NCI-H2081 (cell line): ENCODE data around the gene ATXN1.

Experiments used
- DNase-seq, 2 experiments: peaks; one replicate each; lab custom pipeline; 2025; lab: John Stamatoyannopoulos, UW

Gene ATXN1

DNA sequence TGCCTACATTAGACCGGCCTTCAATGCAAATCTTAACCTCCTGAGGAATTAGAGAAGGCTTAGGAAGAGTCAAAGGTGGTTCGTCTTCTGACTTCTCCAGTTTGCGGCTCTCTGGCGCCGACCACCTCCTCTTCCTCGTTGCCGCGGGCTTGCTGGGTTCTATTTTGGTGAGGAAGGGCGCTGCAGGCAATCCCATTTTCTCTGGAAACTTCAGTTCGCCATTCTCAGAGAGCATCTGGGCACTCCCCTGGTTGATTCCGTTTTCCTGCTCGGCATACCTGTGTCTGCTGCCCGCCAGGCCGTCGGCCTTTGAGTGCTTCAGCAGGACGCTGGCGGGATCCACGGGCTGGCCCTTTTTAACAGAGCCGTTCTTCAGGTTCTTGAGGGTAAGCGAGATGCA lies 454.9 kb downstream of the ATXN1 start:
- no peak for DNase-seq

DNA sequence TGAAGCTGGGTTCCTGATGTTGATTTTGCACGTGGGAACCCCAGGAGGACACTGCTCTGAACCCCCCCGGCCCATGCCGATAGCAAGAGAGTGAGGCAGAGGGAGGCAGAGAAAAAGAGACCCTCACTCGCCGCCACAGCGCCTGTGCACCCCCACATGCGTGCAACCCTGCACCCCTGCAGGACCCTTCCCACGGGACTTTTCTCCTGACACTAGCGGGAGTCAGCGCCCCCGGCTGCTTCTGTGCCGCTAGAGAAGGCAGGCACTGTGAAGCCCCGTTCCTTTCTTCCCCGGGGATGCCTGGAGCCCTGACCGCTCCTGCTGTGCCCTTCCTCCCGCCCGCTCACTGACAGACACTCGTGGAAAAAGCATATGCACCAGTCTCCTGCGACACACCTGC lies 455.5 kb downstream of the ATXN1 start:
- no peak for DNase-seq

DNA sequence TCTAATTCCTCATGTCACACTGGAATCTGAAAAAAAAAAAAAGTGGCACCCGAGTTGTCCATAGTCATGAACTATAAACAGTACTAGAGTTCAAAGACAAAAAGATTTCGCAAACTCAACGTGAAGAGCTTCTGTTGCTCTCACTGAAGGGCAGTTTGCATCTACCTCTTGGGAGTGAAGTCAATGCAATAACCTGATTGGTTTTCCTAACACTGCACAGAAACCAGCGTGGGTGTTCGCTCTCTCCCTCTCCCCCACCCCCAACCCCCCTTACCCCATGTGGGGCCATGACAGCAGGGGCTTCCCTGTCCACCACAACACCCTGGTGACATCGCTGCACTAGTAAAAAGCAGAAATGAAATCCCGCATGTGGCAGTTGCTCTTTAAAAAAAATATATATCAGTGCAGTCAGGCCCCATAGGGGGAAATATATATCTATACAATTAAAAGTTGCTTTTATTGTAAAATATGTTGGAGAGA lies 456.0 kb downstream of the ATXN1 start:
- DNase-seq, result no peak

DNA sequence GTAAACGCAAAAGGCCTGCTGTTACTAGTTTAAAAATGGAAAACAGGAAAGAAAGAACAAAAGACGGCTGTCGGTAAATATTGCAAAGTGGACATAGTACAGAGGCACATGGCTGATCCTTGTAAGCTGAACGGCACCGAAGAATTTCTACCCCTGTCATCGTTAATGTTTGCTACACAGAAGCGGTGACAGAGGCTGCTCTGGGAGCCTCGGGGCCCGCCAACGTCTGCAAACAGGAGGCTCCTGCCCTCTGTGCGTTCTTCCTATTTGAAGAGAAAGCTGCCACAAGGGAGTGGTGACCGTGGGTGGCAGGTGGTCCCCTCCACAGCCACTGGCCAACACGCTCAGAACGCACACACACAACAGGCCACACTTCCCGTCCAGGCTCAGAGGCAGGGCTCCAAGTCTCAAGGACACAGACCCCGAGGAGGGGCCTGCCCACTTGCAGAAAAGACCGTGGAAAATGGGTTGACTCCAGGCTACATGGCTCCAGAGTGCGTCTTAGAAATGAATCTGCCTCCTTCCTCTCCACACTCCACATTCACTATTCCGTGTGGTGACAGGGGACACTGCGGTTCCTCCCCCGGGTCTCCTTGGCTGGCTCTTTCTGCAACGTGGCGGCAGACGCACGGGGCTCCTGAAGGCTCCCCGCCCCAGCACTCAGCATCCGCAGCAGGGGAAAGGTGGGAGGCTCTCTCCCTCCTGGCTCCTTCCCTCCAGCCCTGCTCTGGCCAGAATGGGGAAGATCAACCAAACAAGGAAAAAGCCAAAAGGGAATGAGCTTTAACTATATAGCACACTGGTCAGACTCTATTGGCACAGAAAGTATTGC lies 458.3 kb downstream of the ATXN1 start:
- peak in 1 of 2 experiments; percentile 12 for DNase-seq

DNA sequence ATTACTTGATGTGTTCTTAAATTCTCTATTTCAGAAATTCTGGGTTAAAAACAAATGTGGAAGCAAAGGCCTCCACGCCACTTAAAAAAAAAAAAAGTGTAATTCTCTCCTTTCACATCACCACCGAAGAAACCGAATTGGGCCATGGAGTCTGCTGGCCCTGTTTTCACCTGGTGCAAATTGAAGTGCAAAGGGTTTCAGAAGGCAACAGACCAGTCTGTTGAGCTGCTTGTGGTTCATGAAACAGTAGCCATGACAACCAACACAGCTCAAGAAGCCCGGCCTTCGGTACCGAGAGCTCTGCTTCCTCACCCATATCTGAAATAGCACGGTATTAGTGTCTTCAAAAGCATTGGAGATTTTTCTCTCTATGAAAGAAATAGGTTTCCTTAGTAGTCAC lies 459.7 kb downstream of the ATXN1 start:
- DNase-seq, result no peak

DNA sequence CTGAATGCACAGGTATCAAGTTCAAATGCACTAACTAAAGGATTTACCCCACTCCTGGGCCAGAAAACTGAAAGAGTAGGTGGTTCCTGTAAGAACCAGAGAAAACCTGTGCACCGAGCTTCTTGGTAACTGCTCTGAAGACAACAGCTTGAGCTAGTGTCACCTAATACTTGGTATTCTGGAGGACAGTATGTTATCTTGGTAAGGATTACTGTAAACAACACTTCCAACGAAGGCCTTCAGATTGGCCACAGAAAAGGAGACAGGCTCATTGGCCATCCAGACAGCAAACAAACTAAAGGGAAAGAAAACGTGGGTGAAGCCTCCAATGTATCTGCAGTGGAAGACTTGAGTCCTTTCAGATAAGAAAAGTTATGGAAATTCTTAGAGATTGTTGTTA lies 461.4 kb downstream of the ATXN1 start:
- DNase-seq, result no peak

DNA sequence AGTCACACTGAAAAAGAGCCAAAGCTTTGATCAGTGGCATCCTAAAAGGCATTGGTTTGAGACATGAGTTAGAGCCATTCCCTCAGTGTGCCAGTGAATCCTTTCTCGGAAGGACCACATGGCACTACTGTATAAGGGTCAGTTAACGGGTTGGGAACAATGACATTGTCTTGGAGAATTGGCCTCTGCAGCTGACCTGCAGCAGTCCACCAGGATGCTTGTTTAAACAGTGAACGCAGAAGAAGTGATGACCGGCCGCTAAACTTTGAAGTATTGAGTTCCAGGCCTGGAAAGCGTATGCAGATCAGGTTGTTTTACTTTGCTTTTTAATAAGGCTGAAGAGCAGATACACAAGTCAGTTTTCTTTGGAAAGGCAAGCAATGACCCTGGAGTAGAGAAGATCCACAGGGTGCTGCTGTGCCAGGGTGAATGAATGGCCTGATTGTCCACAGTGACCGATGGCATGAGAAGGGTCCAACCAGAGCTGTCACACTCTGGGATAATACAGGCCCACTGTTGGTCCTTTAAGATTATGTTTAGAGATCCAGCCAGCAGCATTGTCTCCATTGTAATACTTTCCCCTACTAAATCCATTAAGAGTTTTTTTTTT lies 465.1 kb downstream of the ATXN1 start:
- no peak for DNase-seq

DNA sequence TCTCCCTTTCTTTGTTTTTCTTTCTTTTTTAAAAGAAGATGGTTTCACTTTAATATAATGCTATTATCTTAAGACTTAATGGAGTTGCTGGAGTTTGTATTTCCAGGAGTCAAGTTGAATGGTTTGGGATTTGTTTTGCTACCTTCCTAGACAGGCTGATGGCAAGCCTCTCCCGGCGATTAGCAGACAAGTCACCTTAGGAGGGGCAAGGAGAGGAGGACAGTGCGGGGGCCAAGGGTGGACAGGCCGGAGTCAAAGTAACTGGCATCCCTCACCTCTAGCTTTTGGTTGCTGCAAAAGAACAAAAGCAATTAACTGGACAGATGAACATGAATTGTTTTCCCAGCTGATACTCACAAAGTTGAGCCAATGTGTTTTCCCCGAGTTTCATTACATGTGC lies 465.8 kb downstream of the ATXN1 start:
- no peak for DNase-seq

DNA sequence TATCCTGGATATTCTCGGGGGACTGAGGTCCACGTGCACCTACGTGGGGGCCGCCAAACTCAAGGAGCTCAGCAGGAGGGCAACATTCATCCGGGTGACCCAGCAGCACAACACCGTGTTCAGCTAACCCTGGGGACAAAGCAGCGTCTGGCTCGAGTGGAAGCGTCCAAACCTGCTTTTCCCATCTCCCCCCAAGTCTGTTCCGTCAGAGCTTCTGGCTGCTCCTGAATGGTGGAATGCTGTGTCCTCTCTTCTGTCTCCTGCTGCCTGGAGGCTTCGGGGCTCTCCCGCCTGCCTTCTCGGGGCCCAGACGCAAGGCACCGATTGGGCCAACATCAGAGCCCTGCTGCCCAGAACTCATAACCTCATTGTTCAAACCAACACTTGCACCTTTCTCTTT lies 466.2 kb downstream of the ATXN1 start:
- no peak for DNase-seq

DNA sequence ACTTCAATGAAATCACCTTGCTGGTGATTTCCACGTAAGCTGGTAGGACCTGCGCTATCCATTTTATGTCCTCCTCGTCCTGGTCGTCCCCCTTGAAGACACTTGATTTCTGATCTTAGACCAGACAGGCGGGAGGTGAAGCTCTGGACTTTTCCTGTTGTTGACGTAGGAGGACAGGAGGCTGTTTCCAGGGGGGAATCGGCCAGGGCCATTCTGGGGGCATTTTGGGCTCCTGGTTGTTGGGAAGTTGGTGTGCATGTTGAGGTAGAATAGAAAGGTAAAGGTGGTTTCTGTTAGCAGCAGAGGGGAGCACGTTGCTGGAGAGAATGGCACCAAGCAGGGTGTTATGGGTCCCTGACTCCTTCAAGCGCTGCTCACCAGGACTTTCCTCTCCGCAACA lies 466.9 kb downstream of the ATXN1 start:
- no peak for DNase-seq

DNA sequence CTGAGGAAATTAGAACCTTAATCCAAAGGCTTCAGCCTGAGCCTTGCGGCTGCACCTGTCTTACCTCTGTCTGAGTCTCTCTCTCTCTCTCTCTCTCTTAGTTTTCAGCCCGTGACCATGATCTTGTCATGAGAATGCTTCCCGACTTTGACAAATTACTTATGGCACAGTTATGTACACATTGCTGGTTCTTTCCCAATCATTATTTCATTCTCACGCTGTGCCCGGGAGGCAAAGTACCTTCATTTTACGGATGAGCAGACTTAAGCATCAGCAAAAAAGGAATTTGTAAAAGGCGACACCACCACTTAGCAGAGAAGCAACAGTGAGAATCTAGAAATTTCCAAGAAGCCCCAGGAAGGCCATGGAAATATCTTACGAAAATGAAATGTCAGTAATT lies 468.3 kb downstream of the ATXN1 start:
- peak in 1 of 2 experiments; percentile 25 for DNase-seq

DNA sequence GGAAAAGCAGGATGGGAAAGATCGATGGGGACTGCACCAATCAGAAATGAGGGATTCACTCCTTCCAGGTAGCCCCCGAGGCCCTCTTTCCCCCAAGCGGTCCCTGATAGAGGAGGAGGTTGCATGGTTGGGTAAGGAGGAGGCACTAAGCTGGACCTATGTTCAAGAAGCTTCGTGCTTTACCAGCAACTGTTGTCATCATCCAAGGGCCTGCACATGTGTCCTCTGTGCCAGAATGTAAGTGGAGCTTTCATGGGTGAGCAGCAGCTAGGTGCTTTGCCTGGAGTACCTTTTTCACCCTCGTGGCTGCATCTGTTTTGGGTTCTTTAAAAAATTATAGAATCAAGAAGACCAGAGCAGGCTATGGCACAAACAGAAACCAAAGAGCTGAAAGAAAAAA lies 468.8 kb downstream of the ATXN1 start:
- DNase-seq, result no peak

DNA sequence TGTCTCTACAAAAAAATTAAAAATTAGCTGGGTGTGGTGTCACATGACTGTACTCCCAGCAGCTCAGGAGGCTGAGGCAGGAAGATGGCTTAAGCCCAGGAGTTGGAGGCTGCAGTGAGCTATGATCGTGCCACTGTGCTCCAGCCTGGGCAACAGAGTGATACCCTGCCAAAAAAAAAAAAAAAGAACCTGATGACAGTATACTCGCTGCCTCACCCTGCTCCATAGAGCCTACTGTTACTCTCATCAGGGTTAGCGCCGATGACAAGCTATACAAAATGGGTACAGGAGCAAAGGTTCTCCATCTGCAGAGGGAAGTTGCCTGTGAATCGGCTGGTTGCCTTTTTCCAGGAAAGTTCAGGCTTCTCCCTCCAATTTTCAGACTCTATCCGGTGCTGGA lies 469.5 kb downstream of the ATXN1 start:
- no peak for DNase-seq

DNA sequence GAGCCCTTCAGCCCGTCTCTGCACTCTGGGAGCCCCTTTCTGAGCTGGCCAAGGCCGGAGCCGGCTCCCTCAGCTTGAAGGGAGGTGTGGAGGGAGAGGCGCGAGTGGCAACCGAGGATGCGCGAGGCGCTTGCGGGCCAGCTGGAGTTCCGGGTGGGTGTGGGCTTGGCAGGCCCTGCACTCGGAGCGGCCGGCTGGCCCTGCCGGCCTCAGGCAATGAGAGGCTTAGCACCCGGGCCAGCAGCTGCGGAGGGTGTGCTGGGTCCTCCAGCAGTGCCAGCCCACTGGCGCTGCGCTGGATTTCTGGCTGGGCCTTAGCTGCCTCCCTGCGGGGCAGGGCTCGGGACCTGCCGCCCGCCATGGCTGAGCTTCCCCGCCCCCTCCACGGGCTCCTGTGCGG lies 473.1 kb downstream of the ATXN1 start:
- DNase-seq, result no peak

DNA sequence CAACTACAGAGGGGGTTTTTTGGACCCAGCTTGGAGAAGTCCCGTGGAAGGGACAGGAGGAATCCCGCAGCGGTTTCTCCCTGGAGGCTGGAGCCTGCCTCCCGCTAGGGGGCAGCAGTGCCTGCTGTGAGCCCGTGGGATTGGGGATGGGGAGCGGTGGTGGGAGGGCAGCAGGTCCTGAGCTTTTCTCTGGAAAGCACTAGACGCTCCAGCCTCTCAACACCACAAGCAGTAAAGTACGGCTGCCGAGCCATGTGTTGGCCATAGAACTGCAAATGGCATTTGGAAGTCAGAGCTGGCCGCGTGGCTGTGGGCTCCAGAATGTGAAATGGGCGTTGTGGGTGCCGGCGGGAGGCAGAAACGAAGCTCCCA lies 475.1 kb downstream of the ATXN1 start:
- no peak for DNase-seq

DNA sequence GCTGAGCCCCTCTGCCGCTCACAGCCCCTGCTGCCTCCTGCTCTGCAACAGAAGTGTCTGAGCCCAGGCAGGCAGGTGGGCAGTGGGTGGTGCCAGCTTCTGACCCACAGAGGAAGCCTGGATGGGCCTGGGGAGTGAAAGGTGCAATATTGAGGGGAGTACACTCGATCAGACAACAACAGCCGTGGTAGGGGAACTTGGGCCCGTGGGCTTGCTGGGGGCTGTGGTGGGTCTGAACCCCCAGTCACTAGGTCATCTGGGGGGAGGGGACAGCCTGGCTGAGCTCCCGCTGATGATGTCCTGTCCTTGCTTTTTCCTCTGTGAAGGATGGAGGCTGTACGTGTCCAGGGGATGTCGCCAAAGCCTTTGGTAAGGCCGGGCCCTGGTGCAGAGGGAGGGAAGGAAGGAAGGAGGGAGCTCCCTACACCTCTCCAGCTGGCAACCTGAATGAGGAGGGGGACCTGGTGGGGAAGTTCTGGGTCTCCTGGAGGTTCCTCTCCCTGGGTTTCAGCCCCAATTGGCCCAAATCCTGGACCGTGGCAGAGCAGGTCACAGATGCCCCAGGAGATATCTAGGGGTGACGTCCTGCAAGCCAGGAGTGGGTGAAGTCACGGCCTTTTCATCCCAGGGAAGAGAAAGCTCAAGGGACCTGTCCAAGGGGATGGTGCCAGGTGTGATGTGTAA lies 475.7 kb downstream of the ATXN1 start:
- no peak for DNase-seq

DNA sequence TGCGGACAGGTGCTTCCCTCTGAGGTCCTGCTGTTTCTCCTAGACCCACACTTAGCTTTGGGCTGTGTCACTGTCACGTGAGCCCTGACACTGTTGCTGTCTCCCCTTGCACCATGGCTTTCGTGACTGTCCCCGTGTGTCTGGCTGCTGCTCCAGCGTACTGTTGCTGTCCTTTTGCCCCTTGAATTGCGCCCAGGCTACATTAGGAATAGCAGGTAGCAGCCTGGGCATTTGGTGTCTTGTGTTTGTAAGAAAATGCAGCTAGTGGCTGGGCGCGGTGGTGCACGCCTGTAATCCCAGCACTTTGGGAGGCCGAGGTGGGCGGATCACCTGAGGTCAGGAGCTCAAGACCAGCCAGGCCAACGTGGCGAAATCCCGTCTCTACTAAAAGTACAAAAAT lies 476.8 kb downstream of the ATXN1 start:
- no peak for DNase-seq

DNA sequence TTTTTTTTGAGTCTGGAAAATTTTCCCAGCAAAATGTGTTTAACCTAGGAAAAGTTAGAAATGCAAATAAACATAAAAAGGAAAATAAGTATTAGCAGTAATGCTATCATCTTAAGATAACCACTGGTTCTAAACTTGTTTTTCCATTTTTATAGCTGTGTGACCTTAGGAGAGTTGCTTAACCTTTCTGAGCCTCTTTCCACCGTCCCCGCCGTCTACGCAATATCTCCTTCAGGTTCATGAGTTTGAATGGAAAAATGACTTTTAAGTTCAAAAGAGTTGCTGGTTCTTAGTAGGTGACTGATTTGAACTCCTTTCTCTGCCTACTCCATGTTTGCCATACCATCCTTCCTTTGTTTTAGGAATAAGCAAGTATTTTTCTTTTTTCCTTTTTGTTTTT lies 478.9 kb downstream of the ATXN1 start:
- no peak for DNase-seq

DNA sequence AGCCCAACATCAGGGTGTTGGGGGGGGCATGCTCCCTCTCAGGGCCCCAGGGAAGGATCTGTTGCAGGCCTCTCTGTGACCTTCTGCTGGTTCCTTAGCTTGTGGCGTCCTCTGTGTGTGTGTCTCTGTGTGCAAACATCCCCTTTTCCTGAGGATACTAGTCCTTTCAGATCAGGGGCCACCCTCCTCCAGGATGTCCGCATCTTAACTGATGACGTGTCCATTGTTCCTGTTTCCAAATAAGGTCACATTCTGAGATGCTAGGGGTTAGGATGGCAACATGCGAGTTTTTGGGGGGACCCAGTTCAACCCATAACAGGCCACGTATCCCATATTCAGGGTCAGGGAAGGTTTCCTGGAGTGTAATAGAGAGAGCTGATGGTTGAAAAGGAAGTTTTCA lies 482.0 kb downstream of the ATXN1 start:
- DNase-seq, result no peak

DNA sequence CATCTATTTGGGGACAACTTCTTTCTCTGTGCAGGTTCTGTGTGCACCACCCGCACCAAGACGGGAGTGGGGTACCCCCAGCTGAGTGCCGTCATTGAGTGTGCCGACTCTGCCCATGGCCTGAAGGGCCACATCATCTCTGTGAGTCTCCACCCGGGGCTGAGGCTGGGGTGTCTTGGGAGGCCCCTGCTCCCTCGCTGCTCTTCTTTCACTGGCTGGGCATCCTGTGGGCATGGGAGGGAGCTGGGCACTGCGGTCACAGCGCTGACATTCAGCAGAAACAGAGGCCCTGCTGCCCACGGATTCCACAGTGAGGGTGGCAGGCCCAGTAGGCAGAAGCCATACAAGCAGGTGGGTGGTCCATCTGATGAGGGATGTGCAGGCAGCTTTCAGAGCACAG lies 482.5 kb downstream of the ATXN1 start:
- DNase-seq, result no peak

DNA sequence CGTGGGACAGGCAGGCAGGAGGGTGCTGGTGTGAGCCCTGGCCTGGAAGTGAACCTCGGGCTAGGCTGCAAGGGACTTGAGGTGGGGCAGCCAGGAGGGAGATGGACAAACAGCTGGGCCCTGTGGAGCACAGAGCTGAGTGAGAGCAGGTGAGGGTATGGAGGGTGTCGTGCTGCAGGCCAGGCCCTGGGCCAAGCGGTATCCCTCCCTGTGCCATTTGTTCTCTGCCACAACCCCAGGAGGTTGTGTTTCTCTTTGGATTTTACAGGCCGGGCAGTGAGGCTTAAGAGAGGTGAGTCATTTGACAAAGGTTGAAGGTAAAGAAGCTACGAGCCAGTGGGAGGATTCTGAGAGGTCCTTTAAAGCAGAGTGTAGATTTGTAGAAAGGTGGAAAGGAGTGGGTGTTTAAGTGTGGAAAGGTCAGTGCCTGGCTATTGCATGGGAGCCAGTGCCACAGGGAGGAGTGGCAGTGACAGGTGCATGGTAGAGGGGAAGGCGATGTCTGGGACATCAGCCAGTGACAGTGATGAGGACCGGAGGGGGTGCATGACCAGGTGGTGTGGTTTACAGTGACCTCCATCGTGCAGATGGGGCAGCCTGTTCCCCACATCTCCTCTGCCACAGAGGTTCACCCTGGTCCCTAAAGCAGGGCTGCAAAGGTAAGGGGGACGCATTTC lies 483.1 kb downstream of the ATXN1 start:
- peak in 1 of 2 experiments; percentile 6 for DNase-seq

DNA sequence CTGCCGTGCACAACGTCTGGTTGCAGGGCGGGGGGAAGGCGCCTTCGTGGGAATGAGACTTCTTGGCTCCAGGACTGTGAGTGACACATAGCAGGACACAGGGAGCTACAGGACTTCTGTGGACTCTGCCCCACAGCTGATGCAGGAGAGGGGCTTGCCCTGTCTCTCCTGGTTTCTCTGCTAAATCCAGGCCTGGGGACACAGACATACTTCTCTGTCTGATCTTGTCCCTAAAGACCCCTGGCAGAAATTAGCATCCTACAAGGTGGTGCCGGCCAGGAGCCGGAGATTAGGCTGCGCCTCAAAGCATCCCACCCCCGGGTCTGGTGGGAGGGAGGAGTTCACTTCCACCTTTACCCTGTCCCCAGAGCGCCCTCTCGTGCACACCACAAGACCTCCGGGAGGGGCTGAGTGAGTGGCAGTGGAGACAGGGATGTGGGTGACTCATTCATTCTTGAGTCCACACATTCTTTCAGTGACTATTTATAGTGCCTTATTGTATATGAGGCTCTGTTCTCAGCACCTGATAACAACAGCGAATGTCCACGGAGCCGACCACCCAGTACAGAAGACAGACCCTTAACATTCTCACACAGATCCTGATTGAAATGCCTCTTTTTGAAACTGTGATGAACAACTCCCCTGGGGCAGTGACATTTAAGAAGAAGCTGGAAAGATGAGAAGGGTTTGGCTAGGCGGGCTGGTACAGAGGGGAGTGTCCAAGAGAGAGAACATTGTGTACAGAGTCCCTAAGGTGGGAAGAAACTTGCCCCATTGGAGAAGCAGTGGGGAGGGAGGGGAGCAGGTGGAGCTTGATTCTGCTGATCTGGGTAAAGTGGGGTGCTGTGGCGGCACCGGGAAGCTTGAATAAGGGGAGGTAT lies 483.9 kb downstream of the ATXN1 start:
- DNase-seq, result no peak
